ENCODE measurements around the gene ARFGEF2. TPM values are rescaled to one million over a fixed set of nuclear protein-coding genes. Genes with fewer than 3 reads are reported as not detected.

ARFGEF2 gene
- 10 to 100 TPM; 21.3 to 36.1 (median 23.4) TPM for total RNA-seq
- 10 to 100 TPM in 2 of 3 donors, 1 to 10 TPM in 1; 7.8 to 23.7 (median 12.5) TPM for polyA plus RNA-seq
- long read RNA-seq, donor 1, full-length matches to known transcripts: 1 of 5 reads
- long read RNA-seq, donor 1, partial matches to known transcripts: 2 of 5 reads
- long read RNA-seq, donor 1, other reads (novel, unspliced or antisense): 2 of 5 reads
- long read RNA-seq, donor 2, full-length matches to known transcripts: 5 of 26 reads
- long read RNA-seq, donor 2, partial matches to known transcripts: 11 of 26 reads
- long read RNA-seq, donor 2, other reads (novel, unspliced or antisense): 10 of 26 reads

- H3K4me1 ChIP-seq: peaks cover 37% of the 10 kb centered on the region
- 0 to 1% (median 0%) methylated on average over 56 to 70 of the region's 70 CpGs for WGBS, 3 donors
- no peak for TF ChIP-seq CTCF (IDR thresholded peaks at IDR 0.05)
- DNase-seq: peak; percentile 93 to 96
- no peaks in the 10 kb centered on the region for H3K9me3 ChIP-seq
- no peaks in the 10 kb centered on the region for H3K36me3 ChIP-seq (ENCODE audit: insufficient read depth in 1 of 2, low read depth in 1 of 2)
- peak within 1 kb of the TSS; percentile 77 for H3K4me3 ChIP-seq
- ATAC-seq: peak; percentile 96 to 97 (median 97)
- H3K27me3 ChIP-seq (ENCODE audit: insufficient read depth in 3 of 3, low read length in 2 of 3): no peaks in the 10 kb centered on the region
- H3K27ac ChIP-seq: peak within 1 kb of the TSS; percentile 95
- intact Hi-C loops (cut with DNase I): no loop called here
These were observed at the start of gene ARFGEF2 for GRCh38 chr20:48921168-48921882. Gene ARFGEF2, plus strand, starts transcription at chr20:48921711. Its CDS starts 179 bp downstream, at chr20:48921890.

- intact Hi-C loops (cut with DNase I): no loop called here
- TF ChIP-seq CTCF (IDR thresholded peaks at IDR 0.05): no peak
- Histone ChIP-seq H3K27me3 (ENCODE audit: insufficient read depth in 3 of 3, low read length in 2 of 3) (no peaks in the 10 kb centered on the region), H3K27ac (no peak overlapping the region), H3K4me3 (no peak overlapping the region), H3K9me3 (no peaks in the 10 kb centered on the region), H3K4me1 (no peaks in the 10 kb centered on the region), H3K36me3 (ENCODE audit: insufficient read depth in 1 of 2, low read depth in 1 of 2) (no peaks in the 10 kb centered on the region)
- peak in 2 of 4 donors; percentile 33 to 34 for ATAC-seq
- WGBS, 3 donors: 74 to 81% (median 75%) methylated on average over 17 of the region's 17 CpGs
- DNase-seq: no peak
These were observed 46.1 kb upstream of the ARFGEF2 start for GRCh38 chr20:48875233-48875913.

GRCh38 chr20:48875914-48876240 lies 45.6 kb upstream of the ARFGEF2 start:
- TF ChIP-seq CTCF (IDR thresholded peaks at IDR 0.05): no peak
- Histone ChIP-seq H3K36me3 (ENCODE audit: insufficient read depth in 1 of 2, low read depth in 1 of 2) (no peaks in the 10 kb centered on the region), H3K27ac (no peak overlapping the region), H3K9me3 (no peaks in the 10 kb centered on the region), H3K27me3 (ENCODE audit: insufficient read depth in 3 of 3, low read length in 2 of 3) (no peaks in the 10 kb centered on the region), H3K4me3 (no peak overlapping the region), H3K4me1 (no peaks in the 10 kb centered on the region)
- ATAC-seq: no peak
- intact Hi-C loops (cut with DNase I): no loop called here
- DNase-seq: no peak
- 40 to 59% (median 41%) methylated on average over 5 of the region's 5 CpGs for WGBS, 3 donors

- TF ChIP-seq CTCF (IDR thresholded peaks at IDR 0.05): no peak
- Histone ChIP-seq H3K27me3 (ENCODE audit: insufficient read depth in 3 of 3, low read length in 2 of 3) (no peaks in the 10 kb centered on the region), H3K9me3 (no peaks in the 10 kb centered on the region), H3K4me3 (no peak overlapping the region), H3K36me3 (ENCODE audit: insufficient read depth in 1 of 2, low read depth in 1 of 2) (no peaks in the 10 kb centered on the region), H3K27ac (no peak overlapping the region), H3K4me1 (no peaks in the 10 kb centered on the region)
- ATAC-seq (peak in 1 of 4 donors; percentile 62), DNase-seq (no peak)
- intact Hi-C loops (cut with DNase I): no loop called here
- 44 to 69% (median 52%) methylated on average over 2 of the region's 2 CpGs for WGBS, 3 donors
These were observed 44.2 kb upstream of the ARFGEF2 start for GRCh38 chr20:48877304-48877703.
